Measurements from ENCODE around the gene RBFOX2.

RBFOX2 gene

GRCh38 chr22:35860837-35861236 lies 167.8 kb downstream of the RBFOX2 start:
- DNase-seq = no peak

- no peak for DNase-seq
Measured at GRCh38 chr22:35860087-35860733, 168.4 kb downstream of the RBFOX2 start.

- DNase-seq = no peak
Measured at GRCh38 chr22:35854334-35854733, 174.3 kb downstream of the RBFOX2 start.

DNA sequence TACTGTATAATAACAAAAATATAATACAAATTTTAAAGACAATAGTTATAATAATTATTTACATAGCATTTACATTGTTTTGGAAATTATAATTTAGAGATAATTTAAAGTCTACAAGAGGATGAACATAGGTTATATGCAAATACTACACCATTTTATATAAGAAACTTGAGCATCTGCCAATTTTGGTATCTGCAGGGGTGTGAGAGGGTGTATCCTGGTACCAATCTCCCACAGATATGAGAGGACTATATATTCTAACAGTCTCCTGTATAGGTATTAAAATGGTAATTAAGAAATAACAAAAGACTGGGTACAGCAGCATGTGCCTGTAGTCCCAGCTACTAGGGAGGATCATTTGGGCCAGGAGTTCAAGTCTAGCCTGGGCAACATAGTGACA lies 176.5 kb downstream of the RBFOX2 start:
- no peak for DNase-seq

DNA sequence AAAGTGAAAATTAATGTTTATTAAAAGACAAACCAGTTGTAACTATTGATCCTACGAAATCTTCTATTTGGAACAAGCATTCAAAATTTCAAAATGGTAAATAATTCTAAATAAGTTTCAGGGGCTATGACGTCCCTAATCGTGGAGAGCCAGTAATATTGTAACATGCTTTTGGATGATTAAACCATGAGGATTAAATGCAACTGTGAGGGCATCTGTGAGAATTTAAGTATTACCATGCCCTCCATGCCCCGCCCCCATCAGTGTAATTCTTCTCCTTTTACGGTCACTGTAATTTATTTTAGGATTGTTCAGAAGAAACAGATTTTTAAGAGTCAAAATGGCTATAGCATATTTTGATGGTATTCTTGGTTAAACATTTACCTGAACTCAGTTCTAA lies 177.8 kb downstream of the RBFOX2 start:
- no peak for DNase-seq

GRCh38 chr22:35846804-35847203 lies 181.8 kb downstream of the RBFOX2 start:
- no peak for DNase-seq

- DNase-seq = no peak
Measured at GRCh38 chr22:35844886-35845285, 183.7 kb downstream of the RBFOX2 start.

GRCh38 chr22:35842954-35843353 lies 185.7 kb downstream of the RBFOX2 start:
- DNase-seq = no peak

GRCh38 chr22:35842519-35842913 lies 186.1 kb downstream of the RBFOX2 start:
- no peak for DNase-seq

DNA sequence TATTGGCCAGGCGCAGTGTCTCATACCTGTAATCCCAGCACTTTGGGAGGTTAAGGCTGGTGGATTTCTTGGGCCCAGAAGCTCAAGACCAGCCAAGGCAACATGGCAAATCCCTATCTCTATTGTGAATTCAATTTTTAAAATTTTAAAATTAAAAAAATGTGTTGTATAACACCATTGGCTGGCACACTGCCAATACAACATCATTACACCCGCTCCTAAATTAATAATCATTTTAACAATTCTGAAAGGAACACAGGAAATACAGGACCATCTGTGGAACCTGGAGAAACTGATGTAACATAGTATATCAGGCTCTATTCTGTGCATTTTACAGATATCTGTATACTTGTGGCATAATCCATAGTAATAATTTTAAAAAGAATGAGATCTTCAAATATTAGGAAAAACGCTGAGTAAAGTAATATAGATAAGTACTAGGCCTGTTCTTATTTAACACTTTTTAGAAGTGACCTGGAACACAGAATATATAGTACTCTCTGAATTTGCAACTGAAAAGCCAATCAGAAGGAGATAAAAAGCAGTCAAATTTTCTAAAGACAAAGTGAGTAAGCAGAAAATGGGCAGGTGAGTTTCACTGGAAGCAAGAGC lies 186.6 kb downstream of the RBFOX2 start:
- no peak for DNase-seq

- DNase-seq = no peak
Measured at GRCh38 chr22:35840302-35840739, 188.3 kb downstream of the RBFOX2 start.

DNA sequence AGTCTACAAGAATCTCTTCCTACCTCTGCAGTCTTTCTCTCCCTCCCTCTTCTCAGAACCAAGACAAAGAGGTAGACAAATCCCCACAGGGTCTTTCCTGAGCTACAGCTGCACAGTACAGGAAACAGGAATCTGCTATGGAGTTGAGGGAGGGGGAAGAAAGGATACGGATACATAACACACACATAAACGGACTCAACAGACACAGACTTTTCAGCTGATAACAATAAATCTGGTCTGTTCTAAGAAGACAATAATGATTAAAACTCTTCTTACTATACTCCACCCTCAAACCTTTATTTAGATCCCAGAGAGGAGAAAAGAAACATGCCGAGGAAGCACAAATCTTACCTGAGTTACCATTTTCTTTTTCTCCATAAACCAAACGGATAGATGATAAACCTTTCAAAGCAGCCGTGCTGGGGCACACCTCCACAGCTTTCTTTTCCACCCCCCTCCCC lies 188.8 kb downstream of the RBFOX2 start:
- DNase-seq = no peak

DNA sequence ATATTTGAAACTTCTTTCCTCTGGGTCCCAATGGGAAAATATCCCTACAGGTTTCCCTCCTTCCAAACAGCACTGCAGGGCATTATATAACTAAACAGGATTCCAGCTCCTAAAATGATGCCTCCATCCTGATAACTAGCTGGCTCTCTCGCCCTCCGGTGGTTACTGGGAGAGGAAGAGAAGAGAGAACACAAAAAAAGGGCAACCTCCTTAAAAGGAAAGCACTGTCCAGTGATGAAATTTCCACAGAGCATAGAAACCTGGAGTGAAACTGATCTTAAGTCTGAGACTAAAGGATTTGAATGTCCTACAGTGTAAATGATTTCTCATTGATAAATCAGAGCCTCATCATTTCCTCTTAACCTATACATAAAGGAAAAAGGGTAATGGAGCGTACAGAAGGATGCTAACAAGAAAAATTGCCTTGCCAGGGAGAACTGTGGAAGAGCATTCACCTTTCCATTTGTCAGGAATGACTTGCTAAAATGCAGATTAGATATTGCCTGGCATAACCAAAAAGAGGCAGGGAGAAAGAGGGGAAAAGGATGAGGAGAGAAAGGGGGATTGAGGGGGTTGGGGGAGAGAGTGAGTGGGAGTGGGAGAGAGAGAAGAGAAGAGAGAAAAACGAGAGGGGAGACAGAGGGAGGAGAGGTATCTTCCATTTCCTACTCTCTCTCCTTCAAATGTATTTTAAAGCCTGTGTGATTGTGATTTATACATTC lies 189.6 kb downstream of the RBFOX2 start:
- no peak for DNase-seq

GRCh38 chr22:35837101-35837727 lies 191.4 kb downstream of the RBFOX2 start:
- no peak for DNase-seq

GRCh38 chr22:35835998-35836691 lies 192.5 kb downstream of the RBFOX2 start:
- no peak for DNase-seq

DNA sequence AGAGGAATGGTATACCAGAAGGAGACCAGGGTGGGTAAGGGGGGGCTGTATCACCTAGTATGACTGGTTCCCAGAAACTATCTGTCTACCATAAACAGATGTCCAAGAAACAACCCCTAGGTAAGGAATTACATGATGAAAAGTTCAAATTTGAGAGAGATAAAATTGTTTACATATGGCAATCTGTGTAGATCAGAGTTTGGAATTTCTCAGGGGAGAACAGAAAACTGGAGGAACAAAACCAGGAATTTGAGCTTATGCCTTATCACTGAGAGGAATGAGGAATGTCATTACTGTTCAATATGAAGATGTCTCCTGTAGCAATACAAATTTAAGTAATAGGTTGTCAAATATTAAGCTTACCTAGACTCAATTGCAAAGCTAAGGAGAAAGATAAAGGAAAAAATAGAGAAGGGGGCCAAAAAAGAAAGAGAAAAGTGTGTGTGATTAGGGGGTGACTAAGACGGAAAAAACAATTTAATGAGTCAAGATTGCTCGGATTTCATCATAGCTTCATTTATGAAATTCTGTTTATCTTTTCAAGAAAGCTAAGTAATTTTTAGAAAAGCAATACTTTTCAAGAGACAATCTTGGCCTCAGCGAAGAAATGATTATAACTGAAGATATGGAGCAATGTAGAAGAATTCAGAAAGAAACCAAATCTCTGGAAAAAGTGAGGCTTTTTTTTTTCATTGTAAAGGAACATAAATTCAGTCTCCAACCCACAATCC lies 193.2 kb downstream of the RBFOX2 start:
- no peak for DNase-seq

DNA sequence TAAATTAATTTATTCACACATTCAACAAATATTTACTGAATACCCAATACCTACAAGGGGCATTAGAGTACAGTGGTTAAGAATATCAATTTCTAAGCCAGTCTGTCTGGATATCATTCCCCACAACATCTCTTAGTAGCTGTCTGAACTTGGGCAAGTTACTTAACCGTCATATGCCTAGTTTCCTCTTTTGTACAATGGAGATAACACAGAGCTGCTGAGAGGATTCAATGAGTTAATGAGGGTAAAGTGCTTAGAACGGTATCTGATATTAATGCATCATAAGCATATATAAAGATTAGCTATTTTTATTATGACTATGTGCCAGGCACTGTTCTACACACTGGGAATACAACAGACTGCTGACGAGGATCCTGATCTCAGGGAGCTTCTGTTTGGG lies 194.6 kb downstream of the RBFOX2 start:
- DNase-seq = no peak

GRCh38 chr22:35830305-35830704 lies 198.3 kb downstream of the RBFOX2 start:
- DNase-seq = no peak

- DNase-seq = no peak
Measured at GRCh38 chr22:35824256-35824655, 204.4 kb downstream of the RBFOX2 start.

GRCh38 chr22:35821654-35822053 lies 207.0 kb downstream of the RBFOX2 start:
- no peak for DNase-seq

- DNase-seq = no peak
Measured at GRCh38 chr22:35819421-35819820, 209.2 kb downstream of the RBFOX2 start.

GRCh38 chr22:35818897-35819296 lies 209.7 kb downstream of the RBFOX2 start:
- DNase-seq = no peak
